H1 (cell line): ENCODE data around the gene F8. TPM values are rescaled to one million over a fixed set of nuclear protein-coding genes. Genes with fewer than 3 reads are reported as not detected.

ENCODE experiments used
- CTCF ChIA-PET: fragments of 300-600 bp; sonication (Branson Sonifier 250); formaldehyde crosslinking; loops from one replicate; lab custom pipeline; 2021; ENCODE audit not compliant: partially characterized antibody; lab: Charles Lee
- POLR2A ChIA-PET: fragments of 300-600 bp; sonication (Branson Sonifier 250); formaldehyde crosslinking; loops from one replicate; lab custom pipeline; 2021; ENCODE audit warnings: inconsistent platforms; ENCODE audit not compliant: partially characterized antibody; lab: Charles Lee
- DNase-seq, 2 experiments: peaks; one replicate each; pipeline versions ENCODE4 v3.0.0 to v3.0.0-alpha.2; 2010 to 2022; ENCODE audit warnings: low spot score in 2 of 2, low read depth in 1 of 2, mixed read lengths in 1 of 2
- FAIRE-seq: peaks from 2 replicates; lab custom pipeline; 2011; peaks lifted over from hg19 to GRCh38; lab: Jason Lieb, UNC
- H2AFZ ChIP-seq: 2 replicates; pipeline ENCODE4 v1.8.1; 2012; ENCODE audit warnings: low read length, inconsistent platforms
- H2AK5ac ChIP-seq: 2 replicates; pipeline ENCODE4 v1.6.1; 2013; ENCODE audit warnings: low read depth, low read length
- H2BK120ac ChIP-seq: replicated peaks from 2 replicates; pipeline ENCODE3; 2013; ENCODE audit warnings: low read depth, low read length, inconsistent platforms
- H2BK12ac ChIP-seq: 2 replicates; pipeline ENCODE4 v1.6.1; 2013; ENCODE audit warnings: low read depth, low read length
- H2BK15ac ChIP-seq: 2 replicates; pipeline ENCODE4 v1.6.1; 2013; ENCODE audit warnings: low read length
- H2BK20ac ChIP-seq: 2 replicates; pipeline ENCODE4 v1.6.1; 2013; ENCODE audit warnings: low read length
- H2BK5ac ChIP-seq: 2 replicates; pipeline ENCODE4 v1.6.1; 2013; ENCODE audit warnings: low read depth, low read length
- H3K14ac ChIP-seq: 2 replicates; pipeline ENCODE4 v1.6.1; 2013; ENCODE audit warnings: inconsistent platforms; ENCODE audit not compliant: insufficient read length
- H3K18ac ChIP-seq: 2 replicates; pipeline ENCODE4 v1.6.1; 2013; ENCODE audit warnings: low read length; ENCODE audit errors: extremely low read depth
- H3K23ac ChIP-seq: 2 replicates; pipeline ENCODE4 v1.6.1; 2013; ENCODE audit warnings: inconsistent platforms; ENCODE audit not compliant: insufficient read length
- H3K23me2 ChIP-seq: 2 replicates; pipeline ENCODE4 v1.6.1; 2013; ENCODE audit warnings: low read depth, low read length
- H3K27ac ChIP-seq: 2 replicates; pipeline ENCODE4 v1.6.1; 2011; ENCODE audit warnings: low read depth, low read length, inconsistent platforms
- H3K27me3 ChIP-seq, 4 experiments: replicated peaks in 1 of 4; 1 replicate in 1 of 4; 2 replicates in 3 of 4; pipeline versions ENCODE4 v1.6.1 to v1.8.1; 2011 to 2013; ENCODE audit warnings: low read length in 3 of 4, mild to moderate bottlenecking in 3 of 4, inconsistent platforms in 2 of 4, mixed read lengths in 2 of 4, moderate library complexity in 1 of 4; ENCODE audit not compliant: control insufficient read depth in 3 of 4, insufficient read depth in 3 of 4; ENCODE audit errors: extremely low read depth in 1 of 4
- H3K36me3 ChIP-seq, 4 experiments: 2 replicates each; pipeline versions ENCODE4 v1.6.1 to v1.8.1; 2011 to 2013; ENCODE audit warnings: mild to moderate bottlenecking in 4 of 4, low read length in 3 of 4, moderate library complexity in 2 of 4, control low read depth in 1 of 4, inconsistent platforms in 1 of 4; ENCODE audit not compliant: insufficient read depth in 4 of 4, control insufficient read depth in 2 of 4
- H3K4ac ChIP-seq: replicated peaks from 2 replicates; pipeline ENCODE3; 2013; ENCODE audit warnings: low read length, low read depth, mixed read lengths, inconsistent platforms; ENCODE audit not compliant: insufficient read length
- H3K4me1 ChIP-seq, 4 experiments: replicated peaks in 1 of 4; 1 replicate in 1 of 4; 2 replicates in 3 of 4; pipeline versions ENCODE4 v1.6.1 to v1.8.1; 2011 to 2013; ENCODE audit warnings: low read length in 3 of 4, inconsistent platforms in 2 of 4, mixed read lengths in 1 of 4; ENCODE audit not compliant: insufficient read depth in 4 of 4, control insufficient read depth in 3 of 4
- H3K4me2 ChIP-seq, 2 experiments: 2 replicates each; pipeline versions ENCODE4 v1.6.1 to v1.8.1; 2011 to 2013; ENCODE audit warnings: low read depth in 2 of 2, low read length in 2 of 2, control low read depth in 1 of 2, inconsistent platforms in 1 of 2, mild to moderate bottlenecking in 1 of 2; ENCODE audit not compliant: insufficient read depth in 1 of 2
- H3K4me3 ChIP-seq, 4 experiments: fragments of 200-600, 300-600 bp in 1 of 4; sonication (generic), shearing (Covaris generic), sonication (Bioruptor Twin) in 1 of 4; 2 replicates each; pipeline versions ENCODE4 v1.5.1 to v1.8.1; 2011 to 2016; ENCODE audit warnings: low read length in 4 of 4, low read depth in 3 of 4, control low read depth in 2 of 4, inconsistent platforms in 2 of 4, mild to moderate bottlenecking in 2 of 4, mixed read lengths in 1 of 4, moderate library complexity in 1 of 4; ENCODE audit not compliant: insufficient read depth in 2 of 4; ENCODE audit errors: extremely low read depth in 1 of 4
- H3K56ac ChIP-seq: replicated peaks from 2 replicates; pipeline ENCODE3; 2013; ENCODE audit warnings: low read depth, mild to moderate bottlenecking, mixed read lengths, low read length, inconsistent platforms; ENCODE audit not compliant: insufficient read length
- H3K79me1 ChIP-seq: 2 replicates; pipeline ENCODE4 v1.6.1; 2013; ENCODE audit warnings: low read depth, low read length, control low read depth
- H3K79me2 ChIP-seq, 2 experiments: 2 replicates each; pipeline versions ENCODE4 v1.6.1 to v1.8.1; 2012 to 2013; ENCODE audit warnings: low read length in 2 of 2, mild to moderate bottlenecking in 2 of 2, inconsistent platforms in 1 of 2; ENCODE audit not compliant: insufficient read depth in 2 of 2, control insufficient read depth in 1 of 2
- H3K9ac ChIP-seq, 4 experiments: replicated peaks in 1 of 4; 1 replicate in 1 of 4; 2 replicates in 3 of 4; pipeline versions ENCODE4 v1.6.1 to v1.8.1; 2011 to 2013; ENCODE audit warnings: low read depth in 3 of 4, low read length in 3 of 4, control low read depth in 2 of 4, mild to moderate bottlenecking in 2 of 4, moderate library complexity in 2 of 4, inconsistent platforms in 1 of 4; ENCODE audit errors: extremely low read depth in 1 of 4
- H3K9me3 ChIP-seq, 2 experiments: 2 replicates each; pipeline versions ENCODE4 v1.6.1 to v1.8.1; 2012 to 2013; ENCODE audit warnings: mild to moderate bottlenecking in 2 of 2, moderate library complexity in 2 of 2, control low read depth in 1 of 2, inconsistent platforms in 1 of 2, low read depth in 1 of 2, low read length in 1 of 2, mixed read lengths in 1 of 2; ENCODE audit not compliant: insufficient read depth in 2 of 2
- H4K20me1 ChIP-seq, 2 experiments: replicated peaks in 1 of 2; 2 replicates each; pipeline versions ENCODE3 to v1.8.1; 2011 to 2013; ENCODE audit warnings: inconsistent platforms in 2 of 2, low read length in 2 of 2, mild to moderate bottlenecking in 1 of 2; ENCODE audit not compliant: insufficient read depth in 2 of 2, control insufficient read depth in 1 of 2
- H4K5ac ChIP-seq: 2 replicates; pipeline ENCODE4 v1.6.1; 2013; ENCODE audit warnings: low read length, low read depth, mixed read lengths, inconsistent platforms; ENCODE audit not compliant: insufficient read length
- H4K8ac ChIP-seq: 2 replicates; pipeline ENCODE4 v1.8.0; 2013; ENCODE audit warnings: mild to moderate bottlenecking, moderate library complexity, low read length, inconsistent platforms; ENCODE audit not compliant: insufficient read depth; ENCODE audit errors: extremely low read depth
- H4K91ac ChIP-seq: replicated peaks from 2 replicates; pipeline ENCODE3; 2013; ENCODE audit warnings: low read length, mixed read lengths, inconsistent platforms; ENCODE audit not compliant: insufficient read length
- ATF3 ChIP-seq: IDR thresholded peaks from 2 replicates; pipeline ENCODE4 v1.6.1; 2011; ENCODE audit warnings: low read depth, mild to moderate bottlenecking, low read length; ENCODE audit not compliant: insufficient read depth
- HDAC2 ChIP-seq, 2 experiments: fragments of 300-600 bp in 1 of 2; sonication (generic) in 1 of 2; IDR thresholded peaks; 2 replicates each; pipeline ENCODE4 v1.6.1; 2011 to 2012; ENCODE audit warnings: low read depth in 2 of 2, low read length in 2 of 2, mild to moderate bottlenecking in 2 of 2, moderate library complexity in 2 of 2, borderline replicate concordance in 1 of 2, inconsistent platforms in 1 of 2
- TAF1 ChIP-seq: IDR thresholded peaks from 2 replicates; pipeline ENCODE4 v1.6.1; 2011; ENCODE audit warnings: mild to moderate bottlenecking, low read depth, low read length
- ZNF274 ChIP-seq: IDR thresholded peaks from 2 replicates; pipeline ENCODE4 v1.7.0; 2012; ENCODE audit warnings: low read length, borderline replicate concordance; ENCODE audit errors: extremely low read depth
- polyA plus RNA-seq, 7 experiments: library from polyadenylated mRNA; depleted of rRNA in 3 of 7; stranded (reverse) in 5 of 7; unstranded in 2 of 7; fragments of >200 nt in 5 of 7; fragments of 200-250 nt in 2 of 7; gene quantifications; 1 replicate in 5 of 7; 2 replicates in 1 of 7; 4 replicates in 1 of 7; pipeline versions ENCODE4 v1.2.1 to v1.2.3, GENCODE V29; 2011 to 2013; ENCODE audit warnings: missing spikeins in 2 of 7, mixed read lengths in 2 of 7
- total RNA-seq: library from RNA; stranded (reverse); fragmentation: NEBNext Ultra II Directional; extraction: Animal tissue kit (Norgen Biotek cat#: 25700); gene quantifications from 2 replicates; pipeline ENCODE4 v1.2.1, GENCODE V29; 2021

The F8 gene
- total and polyA plus RNA-seq, 2 of the 8 experiments (the other 6 are each of a cell fraction or from before 2014, with no cell fraction given), result 1.1 to 2.6 TPM

DNA sequence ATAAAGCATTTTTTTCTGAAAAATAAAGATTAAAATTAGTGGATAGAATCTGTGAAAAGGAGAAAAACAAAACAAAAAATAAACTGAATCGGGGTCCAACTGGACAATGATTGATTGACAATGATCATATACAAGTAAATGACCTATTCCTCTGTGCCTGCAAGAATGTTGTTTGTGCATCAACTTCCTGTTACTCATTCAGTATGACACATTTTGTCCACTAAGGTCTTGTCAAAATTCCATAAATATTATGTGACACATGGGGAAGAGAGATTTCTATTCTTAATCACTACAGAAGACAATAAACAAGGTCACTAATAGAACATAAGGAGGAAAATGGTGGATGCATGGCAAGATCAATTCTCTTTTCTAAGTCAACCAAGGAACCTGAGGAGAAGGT lies 54.9 kb downstream of the F8 start (continued):
- no peak for TF ChIP-seq ZNF274
- no peak for TF ChIP-seq TAF1

- no peaks in the 10 kb centered on the region for H4K20me1 ChIP-seq
- H3K27me3 ChIP-seq, result no peaks in the 10 kb centered on the region
- ChIA-PET POLR2A (no interaction called here), CTCF (no interaction called here)
- H3K36me3 ChIP-seq, result no peaks in the 10 kb centered on the region
- no peaks in the 10 kb centered on the region; a peak in 1 of 4 replicates for H3K9me3 ChIP-seq
- H3K27ac ChIP-seq, result no peak overlapping the region
- H3K4me1 ChIP-seq, result no peaks in the 10 kb centered on the region
- no peak overlapping the region for H3K9ac ChIP-seq
- DNase-seq (no peak), FAIRE-seq (peak; percentile 60)
- no peaks in the 10 kb centered on the region for H3K23me2 ChIP-seq
- no peak overlapping the region for H3K56ac ChIP-seq
- no peaks in the 10 kb centered on the region for H3K79me1 ChIP-seq
- H2BK15ac ChIP-seq, result no peak overlapping the region
- no peak overlapping the region for H3K18ac ChIP-seq
- H3K4ac ChIP-seq, result no peak overlapping the region
- no peak overlapping the region for H4K8ac ChIP-seq
- no peak overlapping the region for H2BK20ac ChIP-seq
- H2BK12ac ChIP-seq, result no peak overlapping the region
- no peak overlapping the region for H3K14ac ChIP-seq
- no peak overlapping the region for H3K23ac ChIP-seq
- H2BK5ac ChIP-seq, result no peak overlapping the region
- H2BK120ac ChIP-seq, result no peak overlapping the region
- H3K4me2 ChIP-seq, result no peak overlapping the region
- no peak overlapping the region for H2AK5ac ChIP-seq
- TF ChIP-seq TAF1 (no peak), ATF3 (no peak), HDAC2 (IDR thresholded peaks at IDR 0.05; ENCODE audit: borderline replicate concordance in 1 of 2, low read depth in 2 of 2, low read length in 2 of 2) (no peak)
- no peaks in the 10 kb centered on the region for H3K79me2 ChIP-seq
- no peak overlapping the region for H3K4me3 ChIP-seq
- H2AFZ ChIP-seq, result no peak overlapping the region
- H4K5ac ChIP-seq, result no peak overlapping the region
- H4K91ac ChIP-seq, result no peak overlapping the region
Measured at GRCh38 chrX:154961947-154962346, 60.6 kb downstream of the F8 start.
